Osteoblast (primary cell): ENCODE measurements around the gene KRT13. TPM values are rescaled to one million over a fixed set of nuclear protein-coding genes. Genes with fewer than 3 reads are reported as not detected.

Experiments used
- DNase-seq: peaks from one replicate; pipeline ENCODE4 v3.0.0; 2011; ENCODE audit warnings: low spot score, mixed read lengths; ENCODE audit not compliant: insufficient read length; ENCODE audit errors: missing footprints
- H2AFZ ChIP-seq: 2 replicates; pipeline ENCODE4 v1.6.0; 2011; ENCODE audit warnings: mild to moderate bottlenecking, low read length
- H3K27ac ChIP-seq: 2 replicates; pipeline ENCODE4 v1.5.1; 2011; ENCODE audit warnings: mild to moderate bottlenecking, low read depth, low read length, moderate library complexity
- H3K27me3 ChIP-seq: 2 replicates; pipeline ENCODE4 v1.6.0; 2012; ENCODE audit warnings: mild to moderate bottlenecking, control low read depth, inconsistent platforms, low read length, moderate library complexity; ENCODE audit not compliant: insufficient read depth
- H3K36me3 ChIP-seq: 2 replicates; pipeline ENCODE4 v1.5.1; 2011; ENCODE audit warnings: mild to moderate bottlenecking, low read length, control low read depth, moderate library complexity; ENCODE audit not compliant: insufficient read depth
- H3K4me1 ChIP-seq: 2 replicates; pipeline ENCODE4 v1.5.1; 2011; ENCODE audit warnings: mild to moderate bottlenecking, low read length, control low read depth, moderate library complexity; ENCODE audit not compliant: insufficient read depth
- H3K4me2 ChIP-seq: 2 replicates; pipeline ENCODE4 v1.6.0; 2011; ENCODE audit warnings: mild to moderate bottlenecking, low read length; ENCODE audit not compliant: insufficient read depth
- H3K4me3 ChIP-seq: fragments of 200-600 bp; sonication (generic); 3 replicates; pipeline ENCODE4 v1.5.1; 2012; ENCODE audit warnings: mild to moderate bottlenecking, low read length, inconsistent platforms; ENCODE audit not compliant: insufficient read depth
- H3K79me2 ChIP-seq: 2 replicates; pipeline ENCODE4 v1.6.0; 2012; ENCODE audit warnings: mild to moderate bottlenecking, low read length, control low read depth, inconsistent platforms; ENCODE audit not compliant: insufficient read depth
- H3K9me3 ChIP-seq: 2 replicates; pipeline ENCODE4 v1.5.1; 2011; ENCODE audit warnings: low read depth, low read length, control low read depth
- H4K20me1 ChIP-seq: 2 replicates; pipeline ENCODE4 v1.6.0; 2012; ENCODE audit warnings: mild to moderate bottlenecking, low read length, control low read depth; ENCODE audit not compliant: insufficient read depth
- total RNA-seq: library from RNA; depleted of rRNA; stranded (reverse); fragments of >200 nt; gene quantifications from 2 replicates; pipeline ENCODE4 v1.2.3, GENCODE V29; 2012
- TF ChIP-seq, protein P1 (sequence below): IDR thresholded peaks from 2 replicates; pipeline ENCODE4 v1.5.1; 2011; ENCODE audit warnings: mild to moderate bottlenecking, low read depth, low read length, moderate library complexity; ENCODE audit errors: extremely low read depth

Gene KRT13
- total RNA-seq, 1 donor: not detected

DNA sequence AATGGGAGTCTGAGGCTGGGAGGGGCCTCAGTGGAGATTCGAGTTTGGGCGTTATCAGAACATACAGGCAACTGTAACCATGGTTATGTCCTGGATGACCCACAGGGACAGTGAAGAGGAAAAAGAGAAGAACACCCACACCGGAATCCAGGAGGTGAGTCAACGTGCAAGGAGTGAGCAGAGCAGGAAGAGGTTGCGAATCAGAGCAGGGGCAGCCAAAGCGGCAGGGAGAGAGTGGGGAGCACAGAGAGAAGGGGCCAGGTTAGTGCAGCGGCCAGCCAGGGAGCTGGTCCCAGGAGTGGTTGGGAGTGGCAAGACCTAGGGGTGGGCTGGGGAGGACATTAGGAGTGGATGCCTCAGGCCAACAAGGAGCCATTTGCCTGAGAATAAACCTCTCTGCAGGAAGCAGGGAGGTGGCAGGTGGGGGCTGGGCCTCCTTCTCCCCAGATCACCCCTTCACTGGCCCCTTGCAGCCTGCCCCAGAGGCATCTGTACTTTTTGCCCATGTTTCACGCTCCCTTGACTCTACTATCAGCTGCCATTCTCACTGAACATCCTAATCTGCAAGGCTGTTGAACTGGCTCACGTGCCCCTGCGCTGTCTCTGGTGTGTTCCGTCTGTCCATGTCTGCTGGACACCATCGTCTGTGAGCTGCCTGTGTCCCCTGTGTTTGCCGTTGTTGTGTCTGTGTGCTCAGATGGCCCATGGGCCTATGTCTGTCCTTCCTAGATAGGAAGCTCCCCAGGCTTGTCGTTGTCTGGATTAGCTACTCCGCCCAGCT lies 5.1 kb downstream of the KRT13 start:
- Histone ChIP-seq H4K20me1 (no peaks in the 10 kb centered on the region), H3K27me3 (no peaks in the 10 kb centered on the region), H3K4me3 (no peak overlapping the region), H2AFZ (peak overlapping the region; percentile 52), H3K79me2 (no peaks in the 10 kb centered on the region), H3K27ac (no peak overlapping the region), H3K36me3 (no peaks in the 10 kb centered on the region), H3K4me2 (no peak overlapping the region), H3K9me3 (no peaks in the 10 kb centered on the region), H3K4me1 (peaks cover 26% of the 10 kb centered on the region)
- TF ChIP-seq, protein P1, sequence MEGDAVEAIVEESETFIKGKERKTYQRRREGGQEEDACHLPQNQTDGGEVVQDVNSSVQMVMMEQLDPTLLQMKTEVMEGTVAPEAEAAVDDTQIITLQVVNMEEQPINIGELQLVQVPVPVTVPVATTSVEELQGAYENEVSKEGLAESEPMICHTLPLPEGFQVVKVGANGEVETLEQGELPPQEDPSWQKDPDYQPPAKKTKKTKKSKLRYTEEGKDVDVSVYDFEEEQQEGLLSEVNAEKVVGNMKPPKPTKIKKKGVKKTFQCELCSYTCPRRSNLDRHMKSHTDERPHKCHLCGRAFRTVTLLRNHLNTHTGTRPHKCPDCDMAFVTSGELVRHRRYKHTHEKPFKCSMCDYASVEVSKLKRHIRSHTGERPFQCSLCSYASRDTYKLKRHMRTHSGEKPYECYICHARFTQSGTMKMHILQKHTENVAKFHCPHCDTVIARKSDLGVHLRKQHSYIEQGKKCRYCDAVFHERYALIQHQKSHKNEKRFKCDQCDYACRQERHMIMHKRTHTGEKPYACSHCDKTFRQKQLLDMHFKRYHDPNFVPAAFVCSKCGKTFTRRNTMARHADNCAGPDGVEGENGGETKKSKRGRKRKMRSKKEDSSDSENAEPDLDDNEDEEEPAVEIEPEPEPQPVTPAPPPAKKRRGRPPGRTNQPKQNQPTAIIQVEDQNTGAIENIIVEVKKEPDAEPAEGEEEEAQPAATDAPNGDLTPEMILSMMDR: no peak
- DNase-seq: peak; percentile 90

DNA sequence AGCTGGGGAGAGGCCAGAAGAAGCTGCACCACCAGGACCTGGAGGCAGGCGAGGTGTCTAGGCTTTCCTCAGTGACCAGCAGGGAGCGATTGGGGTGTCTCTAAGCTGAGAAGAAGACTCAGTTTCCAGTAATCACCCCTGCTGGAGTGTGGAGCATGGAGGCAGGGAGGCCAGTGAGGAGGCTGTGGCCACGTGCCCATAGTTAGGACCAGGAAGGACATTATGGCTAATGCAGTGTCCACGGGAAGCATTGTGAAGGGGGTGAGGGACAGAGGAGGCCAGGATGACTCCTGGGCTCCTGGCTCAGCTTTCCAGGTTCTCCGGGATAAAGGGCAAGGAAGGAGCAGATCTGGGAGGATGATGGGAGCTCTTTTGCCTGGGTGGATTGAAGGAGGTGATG lies 5.7 kb downstream of the KRT13 start:
- H3K27ac ChIP-seq: no peak overlapping the region
- H2AFZ ChIP-seq: peak overlapping the region; percentile 52
- no peaks in the 10 kb centered on the region for H3K36me3 ChIP-seq
- H3K27me3 ChIP-seq: no peaks in the 10 kb centered on the region
- H3K4me3 ChIP-seq: no peak overlapping the region
- DNase-seq: no peak
- TF ChIP-seq, protein P1: no peak
- H4K20me1 ChIP-seq: no peaks in the 10 kb centered on the region
- H3K4me1 ChIP-seq: peaks cover 26% of the 10 kb centered on the region
- no peaks in the 10 kb centered on the region for H3K9me3 ChIP-seq
- H3K79me2 ChIP-seq: no peaks in the 10 kb centered on the region
- no peak overlapping the region for H3K4me2 ChIP-seq

DNA sequence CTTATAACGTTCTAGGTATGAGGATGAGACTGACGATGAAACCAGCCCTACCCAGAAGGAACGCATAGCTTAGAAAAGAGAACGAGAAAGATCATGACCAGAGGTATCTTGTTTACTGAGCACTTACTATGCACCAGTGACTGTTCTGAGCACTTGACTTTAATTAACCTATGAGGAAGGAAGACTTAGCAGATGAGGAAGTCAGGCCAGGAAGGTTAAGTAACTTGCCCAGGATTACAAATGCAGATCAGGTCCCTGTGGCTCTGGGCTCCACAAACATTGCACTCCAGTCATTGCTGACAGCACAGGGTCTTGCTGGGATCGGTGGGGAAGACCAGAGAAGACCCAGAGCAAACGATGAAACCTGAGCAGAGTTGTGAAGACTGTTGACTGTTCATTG lies 7.1 kb downstream of the KRT13 start:
- TF ChIP-seq, protein P1: no peak
- Histone ChIP-seq H4K20me1 (no peaks in the 10 kb centered on the region), H2AFZ (no peak overlapping the region), H3K4me3 (no peak overlapping the region), H3K4me1 (peaks cover 25% of the 10 kb centered on the region), H3K36me3 (no peaks in the 10 kb centered on the region), H3K79me2 (no peaks in the 10 kb centered on the region), H3K4me2 (no peak overlapping the region), H3K27me3 (no peaks in the 10 kb centered on the region), H3K9me3 (no peaks in the 10 kb centered on the region), H3K27ac (no peak overlapping the region)
- no peak for DNase-seq

DNA sequence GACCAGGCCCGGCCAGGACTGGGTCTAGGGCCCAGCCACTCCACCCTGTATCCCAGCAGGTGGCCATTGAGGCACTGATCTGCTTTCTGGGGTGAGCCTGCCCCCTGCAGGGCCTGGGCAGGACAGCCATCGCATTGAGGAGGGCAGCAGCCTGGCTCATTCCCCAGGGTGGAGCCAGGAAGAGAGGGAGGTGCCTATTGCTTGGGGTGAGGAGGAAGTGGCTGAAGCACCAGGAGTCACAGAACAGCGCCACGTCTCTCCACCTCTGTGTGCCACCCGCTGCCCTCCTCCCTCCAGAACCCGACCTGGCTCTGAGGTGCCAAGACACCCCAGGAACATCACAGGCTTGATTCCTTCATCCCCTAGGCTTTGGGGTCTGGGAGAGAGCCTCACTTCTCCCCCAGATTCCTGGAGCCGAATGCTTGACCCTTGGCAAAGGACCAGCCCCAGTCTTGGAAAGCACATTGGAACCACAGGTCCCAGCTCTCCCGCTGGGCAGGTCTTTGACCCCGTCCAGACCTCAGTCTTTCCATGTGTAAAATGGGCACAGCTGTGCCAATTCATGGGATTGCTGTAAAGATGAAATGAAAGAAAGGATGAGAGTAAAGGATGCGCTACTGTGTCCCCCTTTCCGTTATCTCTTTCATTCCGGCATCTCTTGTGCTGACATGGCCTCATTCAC lies 8.5 kb downstream of the KRT13 start:
- H3K9me3 ChIP-seq: no peaks in the 10 kb centered on the region
- peak overlapping the region; percentile 86 for H2AFZ ChIP-seq
- peak; percentile 99 for DNase-seq
- no peaks in the 10 kb centered on the region for H3K79me2 ChIP-seq
- H3K4me3 ChIP-seq: no peak overlapping the region
- no peaks in the 10 kb centered on the region for H4K20me1 ChIP-seq
- TF ChIP-seq, protein P1: peak; percentile 92
- no peaks in the 10 kb centered on the region for H3K27me3 ChIP-seq
- H3K4me1 ChIP-seq: peaks cover 25% of the 10 kb centered on the region
- peak overlapping the region; percentile 65 for H3K27ac ChIP-seq
- H3K4me2 ChIP-seq: peak overlapping the region; percentile 60
- H3K36me3 ChIP-seq: no peaks in the 10 kb centered on the region
